Kidney (tissue), 14 donors: Measurements from ENCODE around the gene PAX3. TPM values are rescaled to one million over a fixed set of nuclear protein-coding genes. Genes with fewer than 3 reads are reported as not detected.

Experiments
- DNase-seq, 5 donors: peaks; one replicate each; pipeline ENCODE4 v3.0.0-alpha.2; 2013 to 2020
- FAIRE-seq: peaks from 2 replicates; lab custom pipeline; 2012; peaks lifted over from hg19 to GRCh38; lab: Jason Lieb, UNC
- H3K27ac ChIP-seq, 2 donors: one replicate each; pipeline ENCODE4 v1.7.0; 2013; ENCODE audit warnings: low read depth in 2 of 2, low read length in 2 of 2, inconsistent platforms in 1 of 2
- H3K27me3 ChIP-seq: one replicate; pipeline ENCODE4 v1.7.1; 2013; ENCODE audit warnings: low read length, inconsistent platforms; ENCODE audit not compliant: control insufficient read depth, insufficient read depth
- H3K36me3 ChIP-seq, 3 donors: one replicate each; pipeline versions ENCODE4 v1.7.0 to v1.7.1; 2013; ENCODE audit warnings: low read length in 3 of 3, control low read depth in 1 of 3, inconsistent platforms in 1 of 3; ENCODE audit not compliant: insufficient read depth in 3 of 3, control insufficient read depth in 2 of 3
- H3K4me1 ChIP-seq, 3 donors: one replicate each; pipeline versions ENCODE4 v1.7.0 to v1.7.1; 2013; ENCODE audit warnings: low read length in 3 of 3, inconsistent platforms in 1 of 3, low read depth in 1 of 3; ENCODE audit not compliant: control insufficient read depth in 2 of 3, insufficient read depth in 2 of 3
- H3K4me3 ChIP-seq, 3 donors: one replicate each; pipeline versions ENCODE4 v1.7.0 to v1.8.1; 2013; ENCODE audit warnings: low read length in 3 of 3, control low read depth in 1 of 3, inconsistent platforms in 1 of 3
- H3K9ac ChIP-seq, 3 donors: one replicate each; pipeline versions ENCODE4 v1.7.0 to v1.7.1; 2013; ENCODE audit warnings: low read length in 3 of 3, control low read depth in 1 of 3, inconsistent platforms in 1 of 3
- H3K9me3 ChIP-seq, 3 donors: one replicate each; pipeline versions ENCODE4 v1.7.0 to v1.7.1; 2013; ENCODE audit warnings: low read length in 3 of 3, control low read depth in 1 of 3, inconsistent platforms in 1 of 3; ENCODE audit not compliant: control insufficient read depth in 2 of 3, insufficient read depth in 1 of 3
- intact Hi-C: fragments of 100-400 bp; cut with DNase I; formaldehyde crosslinking; loops from one replicate; pipeline ENCODE4 v1.11.1; 2022
- polyA plus RNA-seq: library from polyadenylated mRNA; stranded (reverse); fragments of 350-450 nt; fragmentation: Illumina TruSeq; extraction: RNeasy Lipid Tissue Mini Kit (QIAGEN cat#74804); gene quantifications from one replicate; pipeline ENCODE4 v1.2.3, GENCODE V29; 2014; ENCODE audit warnings: low read depth, low replicate concordance; ENCODE audit not compliant: insufficient read depth
- total RNA-seq: library from RNA; stranded (reverse); fragmentation: NEBNext Ultra II Directional; extraction: Animal tissue kit (Norgen Biotek cat#: 25700); gene quantifications from one replicate; pipeline ENCODE4 v1.2.1, GENCODE V29; 2021
- TF ChIP-seq, protein P1 (sequence below): IDR thresholded peaks from 3 replicates; pipeline ENCODE4 v1.5.1; 2012; ENCODE audit warnings: mild to moderate bottlenecking, moderate library complexity, borderline replicate concordance; ENCODE audit not compliant: insufficient read depth; ENCODE audit errors: extremely low read depth
- donor health status: control.
- donor health status: control.
- donor health status: control.
- donor health status: control.
- donor health status: control.
- donor health status: DM: yes; HTN: yes; CAD: no.
- donor health status: Normal renal cell carcinoma (clear cell type).

Gene PAX3
- total and polyA plus RNA-seq, 2 donors from 2014 or later = not detected

DNA sequence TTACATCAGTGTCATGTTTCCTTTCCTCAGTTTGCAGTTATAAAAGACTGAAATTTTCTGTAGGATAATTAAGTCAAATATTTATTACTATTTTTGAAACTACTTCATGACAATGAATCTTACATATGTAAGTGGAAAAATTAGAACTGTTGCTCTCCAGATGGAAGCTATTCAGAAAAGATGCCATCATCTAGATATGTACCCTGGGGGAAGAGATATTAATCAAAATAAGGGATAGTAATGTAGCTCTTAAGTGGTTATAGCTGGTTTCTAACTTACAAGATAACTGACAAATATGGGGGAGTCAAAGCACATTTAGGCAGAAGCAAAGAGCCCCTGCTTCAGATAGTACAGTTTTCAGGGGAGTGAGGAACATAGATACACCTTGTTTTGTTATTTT lies 38.1 kb upstream of the PAX3 start:
- FAIRE-seq (no peak), DNase-seq (no peak)
- Histone ChIP-seq H3K4me1 (no peaks in the 10 kb centered on the region), H3K36me3 (no peaks in the 10 kb centered on the region), H3K27ac (no peak overlapping the region), H3K4me3 (no peak overlapping the region), H3K9ac (no peak overlapping the region), H3K9me3 (peaks cover 0 to 6% (median 0%) of the 10 kb centered on the region in 3 donors), H3K27me3 (no peaks in the 10 kb centered on the region)
- TF ChIP-seq, protein P1, sequence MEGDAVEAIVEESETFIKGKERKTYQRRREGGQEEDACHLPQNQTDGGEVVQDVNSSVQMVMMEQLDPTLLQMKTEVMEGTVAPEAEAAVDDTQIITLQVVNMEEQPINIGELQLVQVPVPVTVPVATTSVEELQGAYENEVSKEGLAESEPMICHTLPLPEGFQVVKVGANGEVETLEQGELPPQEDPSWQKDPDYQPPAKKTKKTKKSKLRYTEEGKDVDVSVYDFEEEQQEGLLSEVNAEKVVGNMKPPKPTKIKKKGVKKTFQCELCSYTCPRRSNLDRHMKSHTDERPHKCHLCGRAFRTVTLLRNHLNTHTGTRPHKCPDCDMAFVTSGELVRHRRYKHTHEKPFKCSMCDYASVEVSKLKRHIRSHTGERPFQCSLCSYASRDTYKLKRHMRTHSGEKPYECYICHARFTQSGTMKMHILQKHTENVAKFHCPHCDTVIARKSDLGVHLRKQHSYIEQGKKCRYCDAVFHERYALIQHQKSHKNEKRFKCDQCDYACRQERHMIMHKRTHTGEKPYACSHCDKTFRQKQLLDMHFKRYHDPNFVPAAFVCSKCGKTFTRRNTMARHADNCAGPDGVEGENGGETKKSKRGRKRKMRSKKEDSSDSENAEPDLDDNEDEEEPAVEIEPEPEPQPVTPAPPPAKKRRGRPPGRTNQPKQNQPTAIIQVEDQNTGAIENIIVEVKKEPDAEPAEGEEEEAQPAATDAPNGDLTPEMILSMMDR = no peak
- intact Hi-C loops = no loop called here

- Histone ChIP-seq H3K27me3 (no peaks in the 10 kb centered on the region), H3K27ac (no peak overlapping the region), H3K4me3 (no peak overlapping the region), H3K4me1 (no peaks in the 10 kb centered on the region), H3K9me3 (peaks cover 0 to 6% (median 0%) of the 10 kb centered on the region in 3 donors), H3K9ac (no peak overlapping the region), H3K36me3 (no peaks in the 10 kb centered on the region)
- TF ChIP-seq, protein P1 = no peak
- intact Hi-C loops = no loop called here
- FAIRE-seq = no peak
- no peak for DNase-seq
Observed at GRCh38 chr2:222336442-222336841, 37.6 kb upstream of the PAX3 start.

DNA sequence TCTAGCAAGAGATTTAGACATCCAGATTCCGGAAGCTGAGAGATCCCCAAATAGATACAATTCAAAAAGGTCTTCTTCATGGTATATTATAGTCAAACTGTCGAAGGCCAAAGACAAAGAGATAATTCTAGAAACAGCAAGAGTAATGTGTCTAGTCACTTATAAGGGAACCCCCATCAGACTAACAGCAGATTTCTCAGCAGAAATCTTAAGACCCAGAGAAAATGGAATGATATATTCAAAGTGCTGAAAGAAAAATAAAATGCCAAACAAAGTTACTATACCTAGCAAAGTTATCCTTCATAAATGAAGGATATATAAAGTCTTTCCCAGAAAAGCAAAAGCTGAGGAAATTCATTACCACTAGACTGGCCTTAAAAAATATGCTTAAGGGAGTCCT lies 36.1 kb upstream of the PAX3 start:
- Histone ChIP-seq H3K9ac (no peak overlapping the region), H3K27ac (no peak overlapping the region), H3K9me3 (peaks cover 0 to 6% (median 0%) of the 10 kb centered on the region in 3 donors), H3K4me3 (no peak overlapping the region), H3K4me1 (no peaks in the 10 kb centered on the region), H3K36me3 (no peaks in the 10 kb centered on the region), H3K27me3 (no peaks in the 10 kb centered on the region)
- TF ChIP-seq, protein P1 = no peak
- FAIRE-seq (no peak), DNase-seq (no peak)
- intact Hi-C loops = no loop called here

- Histone ChIP-seq H3K27ac (no peak overlapping the region), H3K4me1 (no peaks in the 10 kb centered on the region), H3K36me3 (no peaks in the 10 kb centered on the region), H3K9me3 (peaks cover 0 to 6% (median 0%) of the 10 kb centered on the region in 3 donors), H3K4me3 (no peak overlapping the region), H3K27me3 (no peaks in the 10 kb centered on the region), H3K9ac (no peak overlapping the region)
- DNase-seq = no peak
- no peak for FAIRE-seq
- intact Hi-C loops = no loop called here
- TF ChIP-seq, protein P1 = no peak
Observed at GRCh38 chr2:222333397-222333796, 34.6 kb upstream of the PAX3 start.
